ENCODE results near the gene DOCK6.

GRCh38 chr19:11234486-11235075 lies 27.7 kb downstream of the DOCK6 start:
- TF ChIP-seq GATA2 (IDR thresholded peaks at IDR 0.05; ENCODE audit: low read depth, low read length) (no peak), GATA3 (IDR thresholded peaks at IDR 0.05; ENCODE audit: low read depth, low read length) (no peak)
